Measurements from ENCODE around the gene DMBX1. TPM values are rescaled to one million over a fixed set of nuclear protein-coding genes. Genes with fewer than 3 reads are reported as not detected.

The DMBX1 gene
- total and polyA plus RNA-seq, 9 of the 15 experiments (the other 6 are each of a cell fraction or from before 2014, with no cell fraction given) = 0.25 to 4.3 (median 1.0) TPM

DNA sequence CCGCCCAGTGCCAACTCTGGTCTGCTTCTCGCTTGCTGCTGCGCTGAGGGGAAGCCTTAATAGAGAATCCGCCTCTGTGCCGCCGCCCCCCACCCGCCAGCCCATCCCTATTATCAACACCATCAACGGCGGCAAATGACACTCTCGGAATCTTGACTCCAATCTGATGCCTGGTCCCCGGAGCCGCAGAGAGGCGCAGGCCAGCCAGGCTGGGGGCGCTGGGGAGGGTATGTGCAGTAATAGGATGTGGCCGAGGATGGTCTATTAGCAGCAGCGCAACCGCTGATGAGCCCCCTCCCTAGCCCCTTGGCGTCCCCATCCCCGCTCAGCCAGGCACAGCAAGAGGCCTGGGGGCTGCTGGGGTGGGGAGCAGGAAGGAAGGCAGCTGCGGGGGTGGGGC, 15.1 kb upstream of the DMBX1 start:
- WGBS (ENCODE audit: insufficient coverage, low coverage, missing lambda C conversion rate) = 22% methylated on average over 20 of the region's 20 CpGs
- H3K4me3 ChIP-seq = no peak overlapping the region
- no peak overlapping the region for H3K27ac ChIP-seq (ENCODE audit: extremely low read depth, low read depth, low read length)
- in situ Hi-C loops (cut with MboI) (no loop called here), intact Hi-C loops (cut with micrococcal nuclease) (no loop called here)
- no peak overlapping the region for H2AFZ ChIP-seq (ENCODE audit: low read depth, low read length)
- H3K79me2 ChIP-seq (ENCODE audit: control insufficient read depth, insufficient read depth, low read length) = no peaks in the 10 kb centered on the region
- H3K4me1 ChIP-seq (replicated peaks in 1 of 2; ENCODE audit: control insufficient read depth in 2 of 2, insufficient read depth in 2 of 2, low read length in 2 of 2) = peaks cover 4 to 15% of the 10 kb centered on the region in 2 experiments; a peak in 4 of 5 replicates
- H3K9ac ChIP-seq (ENCODE audit: insufficient read depth in 1 of 2, low read depth in 2 of 2, low read length in 2 of 2) = no peak overlapping the region
- no peak overlapping the region for H3K4me2 ChIP-seq (ENCODE audit: insufficient read depth, low read length)
- no peaks in the 10 kb centered on the region for H4K20me1 ChIP-seq (replicated peaks; ENCODE audit: control insufficient read depth, insufficient read depth, low read length)
- FAIRE-seq (no peak), DNase-seq (ENCODE audit: extremely low read depth in 1 of 4, low spot score in 3 of 4) (no peak), ATAC-seq (no peak)
- POLR2A ChIA-PET = interaction anchor here (0.8 to 1.4 kb wide), 2 partner anchors 9 to 24 kb away, joined by 3 to 4 read pairs; no protein-coding TSS in a partner anchor
- CTCF ChIA-PET (ENCODE audit: low intra/inter-chr PET ratio) = no interaction called here
- H3K36me3 ChIP-seq (ENCODE audit: control insufficient read depth, insufficient read depth, low read length) = no peaks in the 10 kb centered on the region
- no TSS peak for BruUV-seq (replicated peaks)
- peaks cover 0 to 8% of the 10 kb centered on the region in 2 experiments; a peak in 2 of 5 replicates for H3K27me3 ChIP-seq (ENCODE audit: control insufficient read depth in 2 of 2, insufficient read depth in 2 of 2, low read length in 2 of 2)
- H3K9me1 ChIP-seq (ENCODE audit: control insufficient read depth, insufficient read depth, low read length) = no peaks in the 10 kb centered on the region
- H3K9me3 ChIP-seq (replicated peaks; ENCODE audit: control insufficient read depth, insufficient read depth, low read depth, low read length) = no peaks in the 10 kb centered on the region
- TF ChIP-seq MBD2 (IDR thresholded peaks at IDR 0.05; ENCODE audit: borderline replicate concordance, low read depth) = no peak
- no peak for TF ChIP-seq ZNF316 (IDR thresholded peaks at IDR 0.05)
- no peak for TF ChIP-seq KAT8 (IDR thresholded peaks at IDR 0.05; ENCODE audit: low read depth)
- TF ChIP-seq, protein P1, sequence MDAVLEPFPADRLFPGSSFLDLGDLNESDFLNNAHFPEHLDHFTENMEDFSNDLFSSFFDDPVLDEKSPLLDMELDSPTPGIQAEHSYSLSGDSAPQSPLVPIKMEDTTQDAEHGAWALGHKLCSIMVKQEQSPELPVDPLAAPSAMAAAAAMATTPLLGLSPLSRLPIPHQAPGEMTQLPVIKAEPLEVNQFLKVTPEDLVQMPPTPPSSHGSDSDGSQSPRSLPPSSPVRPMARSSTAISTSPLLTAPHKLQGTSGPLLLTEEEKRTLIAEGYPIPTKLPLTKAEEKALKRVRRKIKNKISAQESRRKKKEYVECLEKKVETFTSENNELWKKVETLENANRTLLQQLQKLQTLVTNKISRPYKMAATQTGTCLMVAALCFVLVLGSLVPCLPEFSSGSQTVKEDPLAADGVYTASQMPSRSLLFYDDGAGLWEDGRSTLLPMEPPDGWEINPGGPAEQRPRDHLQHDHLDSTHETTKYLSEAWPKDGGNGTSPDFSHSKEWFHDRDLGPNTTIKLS (IDR thresholded peaks at IDR 0.05; ENCODE audit: borderline replicate concordance, low read depth) = no peak
- no peak for TF ChIP-seq PHF8 (IDR thresholded peaks at IDR 0.05; ENCODE audit: borderline replicate concordance, low read length)
- TF ChIP-seq, protein P2, sequence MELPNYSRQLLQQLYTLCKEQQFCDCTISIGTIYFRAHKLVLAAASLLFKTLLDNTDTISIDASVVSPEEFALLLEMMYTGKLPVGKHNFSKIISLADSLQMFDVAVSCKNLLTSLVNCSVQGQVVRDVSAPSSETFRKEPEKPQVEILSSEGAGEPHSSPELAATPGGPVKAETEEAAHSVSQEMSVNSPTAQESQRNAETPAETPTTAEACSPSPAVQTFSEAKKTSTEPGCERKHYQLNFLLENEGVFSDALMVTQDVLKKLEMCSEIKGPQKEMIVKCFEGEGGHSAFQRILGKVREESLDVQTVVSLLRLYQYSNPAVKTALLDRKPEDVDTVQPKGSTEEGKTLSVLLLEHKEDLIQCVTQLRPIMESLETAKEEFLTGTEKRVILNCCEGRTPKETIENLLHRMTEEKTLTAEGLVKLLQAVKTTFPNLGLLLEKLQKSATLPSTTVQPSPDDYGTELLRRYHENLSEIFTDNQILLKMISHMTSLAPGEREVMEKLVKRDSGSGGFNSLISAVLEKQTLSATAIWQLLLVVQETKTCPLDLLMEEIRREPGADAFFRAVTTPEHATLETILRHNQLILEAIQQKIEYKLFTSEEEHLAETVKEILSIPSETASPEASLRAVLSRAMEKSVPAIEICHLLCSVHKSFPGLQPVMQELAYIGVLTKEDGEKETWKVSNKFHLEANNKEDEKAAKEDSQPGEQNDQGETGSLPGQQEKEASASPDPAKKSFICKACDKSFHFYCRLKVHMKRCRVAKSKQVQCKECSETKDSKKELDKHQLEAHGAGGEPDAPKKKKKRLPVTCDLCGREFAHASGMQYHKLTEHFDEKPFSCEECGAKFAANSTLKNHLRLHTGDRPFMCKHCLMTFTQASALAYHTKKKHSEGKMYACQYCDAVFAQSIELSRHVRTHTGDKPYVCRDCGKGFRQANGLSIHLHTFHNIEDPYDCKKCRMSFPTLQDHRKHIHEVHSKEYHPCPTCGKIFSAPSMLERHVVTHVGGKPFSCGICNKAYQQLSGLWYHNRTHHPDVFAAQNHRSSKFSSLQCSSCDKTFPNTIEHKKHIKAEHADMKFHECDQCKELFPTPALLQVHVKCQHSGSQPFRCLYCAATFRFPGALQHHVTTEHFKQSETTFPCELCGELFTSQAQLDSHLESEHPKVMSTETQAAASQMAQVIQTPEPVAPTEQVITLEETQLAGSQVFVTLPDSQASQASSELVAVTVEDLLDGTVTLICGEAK (IDR thresholded peaks at IDR 0.05) = no peak
- TF ChIP-seq, protein P2 (CRISPR knock-in tag; IDR thresholded peaks at IDR 0.05) = no peak
- no peak for TF ChIP-seq BCL6 (CRISPR knock-in tag; IDR thresholded peaks at IDR 0.05)
- no peak for TF ChIP-seq KAT7 (CRISPR knock-in tag; IDR thresholded peaks at IDR 0.05; ENCODE audit: borderline replicate concordance)
- TF ChIP-seq, protein P3, sequence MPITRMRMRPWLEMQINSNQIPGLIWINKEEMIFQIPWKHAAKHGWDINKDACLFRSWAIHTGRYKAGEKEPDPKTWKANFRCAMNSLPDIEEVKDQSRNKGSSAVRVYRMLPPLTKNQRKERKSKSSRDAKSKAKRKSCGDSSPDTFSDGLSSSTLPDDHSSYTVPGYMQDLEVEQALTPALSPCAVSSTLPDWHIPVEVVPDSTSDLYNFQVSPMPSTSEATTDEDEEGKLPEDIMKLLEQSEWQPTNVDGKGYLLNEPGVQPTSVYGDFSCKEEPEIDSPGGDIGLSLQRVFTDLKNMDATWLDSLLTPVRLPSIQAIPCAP (CRISPR knock-in tag; IDR thresholded peaks at IDR 0.05; ENCODE audit: borderline replicate concordance) = no peak
- TF ChIP-seq BMI1 (IDR thresholded peaks at IDR 0.05; ENCODE audit: low read length) = no peak
- TF ChIP-seq RFX1 (IDR thresholded peaks at IDR 0.05) = no peak
